Measurements from ENCODE around the gene LDLR. TPM values are rescaled to one million over a fixed set of nuclear protein-coding genes. Genes with fewer than 3 reads are reported as not detected.
"Not testable (repeated sequence)": the region's sequence is repeated elsewhere in the genome, so short reads cannot be mapped to it uniquely, and the experiment has no call there.

The LDLR gene
- total RNA-seq, 2 donors from 2014 or later = 98.2 to 139 TPM

GRCh38 chr19:11180975-11181374, 91.7 kb downstream of the LDLR start:
- not testable (repeated sequence) for H3K27ac Mint-ChIP-seq; DNase-seq; H3K4me1 Mint-ChIP-seq; H3K4me3 Mint-ChIP-seq; H3K9me3 ChIP-seq (ENCODE audit: control insufficient read depth, low read length, poor library complexity, severe bottlenecking); H3K27me3 Mint-ChIP-seq; ATAC-seq; H3K36me3 Mint-ChIP-seq (ENCODE audit: low read depth)

- Mint-ChIP-seq H3K36me3 (ENCODE audit: low read depth) (no peaks in the 10 kb centered on the region), H3K4me3 (no peak overlapping the region), H3K4me1 (peaks cover 6% of the 10 kb centered on the region), H3K27me3 (peaks cover 5% of the 10 kb centered on the region), H3K27ac (no peak overlapping the region)
- H3K9me3 ChIP-seq (ENCODE audit: control insufficient read depth, low read length, poor library complexity, severe bottlenecking) = no peaks in the 10 kb centered on the region
- ATAC-seq (no peak), DNase-seq (no peak)
Observed at GRCh38 chr19:11181488-11181887, 92.2 kb downstream of the LDLR start.

Other genes with a start within 250 kb of the LDLR start
- gene C19orf38, start 241.0 kb upstream of the LDLR start, total RNA-seq = 1 to 10 TPM; 1.6 to 2.2 TPM
- gene CARM1, start 217.9 kb upstream of the LDLR start, total RNA-seq = 10 to 100 TPM; 22.9 to 24.3 TPM
- gene YIPF2, start 160.8 kb upstream of the LDLR start, total RNA-seq = 10 to 100 TPM; 19.5 to 19.8 TPM
- 10 to 100 TPM; 17.1 to 21.0 TPM for gene TIMM29, start 160.7 kb upstream of the LDLR start, total RNA-seq
- 10 to 100 TPM; 93.9 to 94.0 TPM for gene SMARCA4, start 128.4 kb upstream of the LDLR start, total RNA-seq
- gene SPC24, start 66.3 kb downstream of the LDLR start, total RNA-seq = under 1 TPM; 0.62 to 0.89 TPM
- under 1 TPM; 0.63 to 0.72 TPM for gene KANK2, start 108.1 kb downstream of the LDLR start, total RNA-seq
- gene ANGPTL8, start 150.2 kb downstream of the LDLR start, total RNA-seq = not detected
- 1 to 10 TPM in 1 of 2 donors, under 1 TPM in 1; 0.62 to 6.1 TPM for gene DOCK6, start 173.1 kb downstream of the LDLR start, total RNA-seq
- gene TSPAN16, start 206.7 kb downstream of the LDLR start, total RNA-seq = not detected

Measured in T-helper 17 cell (primary cell).